VCaP (cell line): ENCODE measurements around the gene IQSEC1.

ENCODE experiments used
- H3K27ac ChIP-seq: fragments of 450-650 bp; 2 replicates; pipeline ENCODE4 v1.5.1; 2017
- TF ChIP-seq, protein P1 (sequence below): fragments of 450-650 bp; conservative IDR thresholded peaks from 2 replicates; pipeline ENCODE4 v1.5.1; 2017; ENCODE audit warnings: mild to moderate bottlenecking, moderate library complexity

IQSEC1 gene

GRCh38 chr3:12974819-12975218 lies 98.4 kb downstream of the IQSEC1 start:
- no peak overlapping the region for H3K27ac ChIP-seq
- TF ChIP-seq, protein P1, sequence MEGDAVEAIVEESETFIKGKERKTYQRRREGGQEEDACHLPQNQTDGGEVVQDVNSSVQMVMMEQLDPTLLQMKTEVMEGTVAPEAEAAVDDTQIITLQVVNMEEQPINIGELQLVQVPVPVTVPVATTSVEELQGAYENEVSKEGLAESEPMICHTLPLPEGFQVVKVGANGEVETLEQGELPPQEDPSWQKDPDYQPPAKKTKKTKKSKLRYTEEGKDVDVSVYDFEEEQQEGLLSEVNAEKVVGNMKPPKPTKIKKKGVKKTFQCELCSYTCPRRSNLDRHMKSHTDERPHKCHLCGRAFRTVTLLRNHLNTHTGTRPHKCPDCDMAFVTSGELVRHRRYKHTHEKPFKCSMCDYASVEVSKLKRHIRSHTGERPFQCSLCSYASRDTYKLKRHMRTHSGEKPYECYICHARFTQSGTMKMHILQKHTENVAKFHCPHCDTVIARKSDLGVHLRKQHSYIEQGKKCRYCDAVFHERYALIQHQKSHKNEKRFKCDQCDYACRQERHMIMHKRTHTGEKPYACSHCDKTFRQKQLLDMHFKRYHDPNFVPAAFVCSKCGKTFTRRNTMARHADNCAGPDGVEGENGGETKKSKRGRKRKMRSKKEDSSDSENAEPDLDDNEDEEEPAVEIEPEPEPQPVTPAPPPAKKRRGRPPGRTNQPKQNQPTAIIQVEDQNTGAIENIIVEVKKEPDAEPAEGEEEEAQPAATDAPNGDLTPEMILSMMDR = no peak

GRCh38 chr3:12974334-12974733 lies 98.9 kb downstream of the IQSEC1 start:
- TF ChIP-seq, protein P1 = no peak
- H3K27ac ChIP-seq = no peak overlapping the region

DNA sequence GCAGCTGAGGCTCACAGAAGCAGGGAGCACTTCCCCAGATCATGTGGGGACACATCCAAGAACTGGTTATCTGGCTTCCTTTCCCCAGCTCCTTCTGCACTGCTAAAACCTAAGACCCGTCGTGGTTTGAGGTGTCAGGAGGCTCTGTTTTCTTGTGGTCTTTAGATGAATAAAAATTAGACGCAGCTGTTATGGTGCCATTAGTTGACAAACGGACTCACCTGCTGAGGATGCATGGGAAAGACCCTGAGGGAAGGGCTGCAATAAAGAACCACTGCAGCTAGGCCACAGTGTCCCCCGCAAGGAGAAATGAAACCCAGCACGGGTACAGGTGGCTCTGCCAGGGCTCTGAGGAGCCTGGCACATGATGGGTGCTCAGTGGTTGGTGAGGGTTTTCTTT lies 99.4 kb downstream of the IQSEC1 start:
- H3K27ac ChIP-seq = no peak overlapping the region
- TF ChIP-seq, protein P1 = no peak

- H3K27ac ChIP-seq = no peak overlapping the region
These were observed 100.2 kb downstream of the IQSEC1 start for GRCh38 chr3:12972781-12973702.

GRCh38 chr3:12972043-12972442 lies 101.2 kb downstream of the IQSEC1 start:
- no peak overlapping the region for H3K27ac ChIP-seq
- TF ChIP-seq, protein P1 = no peak

More at GRCh38 chr3:12972781-12973702, 100.2 kb downstream of the IQSEC1 start:
- TF ChIP-seq, protein P1 = no peak

- no peak overlapping the region for H3K27ac ChIP-seq
- TF ChIP-seq, protein P1 = no peak
These were observed 102.5 kb downstream of the IQSEC1 start for GRCh38 chr3:12970684-12971083.

DNA sequence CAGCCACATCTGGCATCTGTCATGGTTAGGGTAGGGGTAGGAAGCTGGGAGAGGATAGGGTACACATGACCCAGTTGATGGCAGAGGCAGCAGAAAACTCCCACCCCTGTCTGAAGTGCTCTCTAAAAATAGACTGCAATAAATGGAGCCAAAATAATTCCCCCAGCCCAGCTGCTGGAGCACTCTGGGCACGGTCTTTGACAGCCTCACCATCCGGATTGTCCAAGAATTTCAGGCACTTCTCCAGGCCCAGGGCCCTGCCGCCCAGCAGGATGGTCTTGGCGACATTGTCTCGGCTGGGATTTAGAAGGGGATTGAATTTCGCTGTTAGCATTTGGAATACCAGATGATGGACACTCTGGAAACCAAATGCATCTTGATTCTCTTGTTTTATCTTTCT lies 103.7 kb downstream of the IQSEC1 start:
- TF ChIP-seq, protein P1 = no peak
- no peak overlapping the region for H3K27ac ChIP-seq
